Measurements from ENCODE around the gene DNASE1L3.
"Not testable (repeated sequence)": the region's sequence is repeated elsewhere in the genome, so short reads cannot be mapped to it uniquely, and the experiment has no call there.

Gene DNASE1L3

GRCh38 chr3:58210761-58211460, at the start of gene DNASE1L3:
TSS of gene DNASE1L3 (minus strand) at chr3:58210972. CDS start at chr3:58210906, 66 bp downstream.
- no peak for DNase-seq (ENCODE audit: low spot score)

- peak; percentile 87 for DNase-seq (ENCODE audit: low spot score)
These were observed 49.5 kb upstream of the DNASE1L3 start for GRCh38 chr3:58260261-58260731.

- no peak for DNase-seq (ENCODE audit: low spot score)
These were observed 47.8 kb upstream of the DNASE1L3 start for GRCh38 chr3:58258392-58259055.

- DNase-seq (ENCODE audit: low spot score) = no peak
These were observed 45.7 kb upstream of the DNASE1L3 start for GRCh38 chr3:58256511-58256910.

GRCh38 chr3:58256061-58256460, 45.3 kb upstream of the DNASE1L3 start:
- no peak for DNase-seq (ENCODE audit: low spot score)

- no peak for DNase-seq (ENCODE audit: low spot score)
These were observed 43.4 kb upstream of the DNASE1L3 start for GRCh38 chr3:58254144-58254543.

- DNase-seq (ENCODE audit: low spot score) = no peak
These were observed 40.9 kb upstream of the DNASE1L3 start for GRCh38 chr3:58251631-58252035.

GRCh38 chr3:58250093-58250707, 39.4 kb upstream of the DNASE1L3 start:
- DNase-seq (ENCODE audit: low spot score) = no peak

GRCh38 chr3:58249358-58250092, 38.8 kb upstream of the DNASE1L3 start:
- peak; percentile 58 for DNase-seq (ENCODE audit: low spot score)

- peak; percentile 36 for DNase-seq (ENCODE audit: low spot score)
These were observed 35.6 kb upstream of the DNASE1L3 start for GRCh38 chr3:58246148-58247047.

GRCh38 chr3:58243976-58244585, 33.3 kb upstream of the DNASE1L3 start:
- no peak for DNase-seq (ENCODE audit: low spot score)

- DNase-seq (ENCODE audit: low spot score) = not testable (repeated sequence)
These were observed 32.1 kb upstream of the DNASE1L3 start for GRCh38 chr3:58242860-58243259.

GRCh38 chr3:58242340-58242739, 31.6 kb upstream of the DNASE1L3 start:
- no peak for DNase-seq (ENCODE audit: low spot score)

GRCh38 chr3:58241306-58242044, 30.7 kb upstream of the DNASE1L3 start:
- DNase-seq (ENCODE audit: low spot score) = no peak

GRCh38 chr3:58238830-58239229, 28.1 kb upstream of the DNASE1L3 start:
- DNase-seq (ENCODE audit: low spot score) = no peak

GRCh38 chr3:58237941-58238681, 27.3 kb upstream of the DNASE1L3 start:
- peak; percentile 34 for DNase-seq (ENCODE audit: low spot score)

GRCh38 chr3:58237238-58237940, 26.6 kb upstream of the DNASE1L3 start, which contains the start of gene ABHD6:
TSS of gene ABHD6 (plus strand) at chr3:58237792. CDS start at chr3:58256587, 18,795 bp downstream.
- DNase-seq (ENCODE audit: low spot score) = peak; percentile 75

- no peak for DNase-seq (ENCODE audit: low spot score)
These were observed 25.9 kb upstream of the DNASE1L3 start for GRCh38 chr3:58236527-58237237.

Data from cerebellar cortex (tissue), 1 donor.